DMS53 (cell line): ENCODE measurements around the gene MYLK2.
"Not testable (repeated sequence)": the region's sequence is repeated elsewhere in the genome, so short reads cannot be mapped to it uniquely, and the experiment has no call there.

Experiments used
- DNase-seq: peaks from one replicate; lab custom pipeline; 2025; lab: John Stamatoyannopoulos, UW

MYLK2 gene

DNA sequence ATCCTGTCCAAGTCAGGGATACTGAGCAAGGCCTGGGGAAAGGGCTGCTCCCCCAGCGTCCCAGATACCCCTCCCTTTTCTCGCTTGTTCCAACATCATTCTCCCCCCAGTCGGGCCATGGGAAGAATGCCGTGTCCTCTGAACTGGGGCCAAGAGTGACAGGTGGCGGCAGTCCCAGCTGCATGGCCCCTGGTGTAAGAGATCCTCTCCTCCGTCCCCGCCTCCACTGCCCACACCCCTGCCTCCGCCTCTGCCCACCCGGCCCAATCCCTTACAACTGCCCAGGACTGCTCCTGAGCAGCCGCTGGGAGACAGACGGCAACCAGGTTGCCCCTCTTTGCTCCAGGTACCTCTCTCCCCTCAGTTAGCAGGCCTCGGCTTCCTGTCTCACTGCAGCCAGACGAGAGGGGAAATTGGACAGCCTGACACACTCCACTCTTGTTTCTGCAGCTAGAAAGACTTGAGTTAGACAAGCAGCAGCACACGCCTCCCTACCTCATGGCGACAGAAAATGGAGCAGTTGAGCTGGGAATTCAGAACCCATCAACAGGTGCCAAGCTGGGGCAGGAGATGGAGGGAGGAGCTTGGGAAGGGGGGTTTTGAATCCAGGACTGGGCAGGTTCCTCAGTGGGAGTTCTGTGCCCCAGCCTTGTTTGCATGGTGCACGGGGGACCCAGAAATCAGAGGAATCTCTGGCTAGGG, at the start of gene MYLK2:
Gene MYLK2 (plus strand): TSS at position 274 of the 702 bp plus-strand sequence. CDS start 225 bp downstream, at position 499.
- no peak for DNase-seq

DNA sequence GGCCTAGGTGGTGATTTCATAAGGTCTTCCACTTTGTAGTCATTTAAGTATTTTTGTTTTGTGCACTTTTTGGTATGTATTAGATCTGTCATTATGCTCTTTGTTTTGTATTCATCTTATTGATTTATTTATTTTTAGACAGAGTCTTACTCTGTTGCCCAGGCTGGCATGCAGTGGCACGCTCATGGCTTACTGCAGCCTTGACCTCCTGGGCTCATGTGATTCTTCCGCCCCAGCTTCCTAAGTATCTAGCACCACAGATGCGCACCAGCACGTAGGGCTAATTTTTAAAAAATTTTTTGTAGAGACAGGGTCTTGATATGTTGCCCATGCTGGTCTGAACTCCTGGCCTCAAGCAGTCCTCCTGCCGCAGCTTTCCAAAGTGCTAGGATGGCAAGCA, 49.5 kb upstream of the MYLK2 start:
- DNase-seq: no peak

DNA sequence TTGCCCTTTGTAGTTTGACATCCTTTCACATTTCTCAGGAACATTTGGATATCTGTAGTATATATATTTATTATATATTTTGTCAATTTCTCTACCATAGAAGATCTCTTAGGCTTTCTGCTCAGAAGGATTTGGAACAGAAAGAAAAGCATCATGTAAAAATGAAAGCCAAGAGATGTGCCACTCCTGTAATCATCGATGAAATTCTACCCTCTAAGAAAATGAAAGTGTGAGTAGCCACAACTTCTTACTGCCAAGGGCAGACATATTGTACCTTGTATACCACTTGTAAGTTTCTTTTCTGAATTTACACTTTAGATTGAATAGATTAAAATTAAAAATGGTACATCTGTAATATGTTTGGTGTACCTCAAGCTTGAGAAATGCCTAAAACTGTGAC, 48.9 kb upstream of the MYLK2 start:
- DNase-seq: no peak

DNA sequence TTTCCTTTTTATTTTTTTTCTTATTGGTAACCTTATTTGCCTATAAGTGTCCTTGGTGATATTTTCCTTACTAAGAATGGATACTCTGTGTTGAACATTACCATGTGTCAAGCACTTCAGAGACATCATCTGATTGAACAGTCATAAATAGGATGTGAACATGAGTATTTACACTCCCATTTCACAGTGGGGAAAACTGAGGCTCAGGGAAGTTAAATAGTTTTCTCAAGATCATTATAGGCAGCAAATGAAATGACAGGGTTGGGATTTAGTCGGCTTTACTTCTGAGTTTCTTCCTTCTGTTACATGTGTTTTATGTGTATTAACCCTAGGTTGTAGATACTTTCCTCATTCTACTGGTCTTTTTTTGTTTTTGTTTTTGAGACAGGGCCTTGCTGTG, 44.7 kb upstream of the MYLK2 start:
- no peak for DNase-seq

DNA sequence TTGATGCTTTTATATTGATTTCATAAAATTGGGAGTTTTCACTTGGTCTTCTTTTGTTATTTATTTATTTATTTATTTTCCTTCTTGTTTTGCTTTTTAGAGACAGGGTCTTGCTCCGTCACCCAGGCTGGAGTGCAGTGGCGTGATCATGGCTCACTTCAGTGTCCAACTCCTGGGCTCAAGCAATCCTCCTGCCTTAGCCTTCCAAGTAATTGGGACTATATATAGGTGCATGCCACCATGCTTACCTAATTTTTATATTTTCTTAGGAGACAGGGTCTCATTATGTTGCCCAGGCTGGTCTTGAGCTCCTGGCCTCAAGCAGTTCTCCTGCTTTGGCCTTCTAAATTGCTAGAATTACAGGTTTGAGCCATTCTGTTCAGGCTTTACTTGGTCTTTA, 38.3 kb upstream of the MYLK2 start:
- no peak for DNase-seq

DNA sequence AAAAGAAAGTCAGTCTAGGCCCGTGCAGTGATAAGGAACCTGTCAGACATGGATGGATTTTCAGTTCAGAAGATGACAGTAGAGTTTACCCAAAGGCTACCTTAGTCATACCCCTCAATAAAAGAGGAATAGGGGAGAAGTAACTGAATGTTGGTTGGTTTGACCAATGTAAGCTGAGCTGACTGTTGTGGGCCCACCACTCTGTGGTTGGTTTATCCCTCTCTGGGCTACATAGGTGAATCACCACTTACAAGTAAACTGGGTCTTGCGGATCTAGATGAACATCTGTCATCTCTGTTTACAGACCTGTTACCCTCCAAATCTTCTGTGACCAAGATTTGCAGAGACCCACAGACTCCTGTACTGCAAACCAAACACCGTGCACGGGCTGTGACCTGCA, 37.2 kb upstream of the MYLK2 start:
- no peak for DNase-seq

DNA sequence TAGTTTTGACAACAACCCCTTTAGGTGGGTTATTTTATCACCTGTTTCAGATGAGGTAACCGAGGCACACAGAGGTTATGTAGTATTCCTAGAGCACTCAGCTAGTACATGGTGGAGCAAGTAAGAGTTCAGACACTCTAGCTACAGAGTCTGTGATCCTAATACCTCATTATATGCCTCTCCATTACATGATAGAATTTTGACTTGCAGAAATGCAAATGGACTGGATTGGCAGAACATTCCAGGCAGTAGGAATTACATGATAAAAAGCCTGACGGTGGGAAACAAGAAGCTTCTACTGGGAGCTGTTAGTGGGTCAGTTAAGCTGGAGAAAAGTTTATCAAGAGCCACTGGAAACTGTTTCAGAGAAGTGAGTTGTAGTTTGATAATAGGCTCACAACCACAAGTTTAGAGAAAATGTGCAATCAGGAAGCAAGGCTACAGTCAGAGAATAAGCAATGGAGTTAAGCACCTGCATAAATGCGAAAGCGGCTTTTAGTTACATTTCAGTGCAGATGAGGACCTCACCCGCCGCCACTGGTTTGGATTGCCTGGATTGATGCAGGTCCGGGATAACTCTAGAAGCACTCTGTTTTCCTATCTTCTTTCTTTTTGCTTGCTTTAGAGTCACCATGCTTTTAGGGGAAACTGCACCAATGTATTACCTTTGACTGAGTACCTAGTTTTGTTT, 34.7 kb upstream of the MYLK2 start:
- no peak for DNase-seq

DNA sequence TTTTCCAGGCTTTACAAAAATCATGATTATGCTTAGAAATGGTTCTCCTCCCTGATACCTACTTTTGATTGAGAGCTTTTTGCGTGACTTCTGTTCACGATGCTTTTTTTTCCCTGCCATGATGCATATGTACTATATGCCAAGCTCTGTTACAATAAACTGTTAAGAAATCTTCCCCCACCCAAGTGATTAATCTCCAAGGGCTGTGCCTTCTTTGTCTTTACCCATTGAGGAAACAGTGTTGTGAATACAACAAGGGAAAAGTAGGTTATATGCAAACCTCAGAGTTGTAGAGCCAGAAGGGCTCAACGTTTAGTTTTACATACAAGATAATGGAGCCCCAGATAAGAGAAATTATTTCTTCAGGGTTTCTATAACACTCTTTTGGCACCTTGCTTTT, 34.1 kb upstream of the MYLK2 start:
- DNase-seq: no peak

DNA sequence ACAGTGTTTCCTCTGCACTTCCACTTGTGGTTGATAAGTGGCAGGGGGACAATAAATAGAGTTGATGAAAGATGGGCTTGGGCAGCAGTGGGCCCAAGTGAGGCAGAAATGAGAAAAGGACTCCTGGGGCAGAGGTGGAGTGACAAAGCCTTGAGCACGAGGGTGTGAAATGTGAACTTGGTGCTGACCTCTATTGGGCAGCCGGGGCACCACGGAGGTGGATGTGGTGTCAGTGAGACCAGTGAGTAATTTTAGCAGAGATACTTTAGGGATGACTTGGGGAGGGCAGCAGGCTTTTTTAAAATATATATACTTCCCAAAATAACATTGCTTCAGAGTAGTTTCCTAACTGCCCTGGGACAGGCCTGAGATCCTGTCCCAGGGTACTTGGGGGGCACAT, 30.6 kb upstream of the MYLK2 start:
- DNase-seq: no peak

DNA sequence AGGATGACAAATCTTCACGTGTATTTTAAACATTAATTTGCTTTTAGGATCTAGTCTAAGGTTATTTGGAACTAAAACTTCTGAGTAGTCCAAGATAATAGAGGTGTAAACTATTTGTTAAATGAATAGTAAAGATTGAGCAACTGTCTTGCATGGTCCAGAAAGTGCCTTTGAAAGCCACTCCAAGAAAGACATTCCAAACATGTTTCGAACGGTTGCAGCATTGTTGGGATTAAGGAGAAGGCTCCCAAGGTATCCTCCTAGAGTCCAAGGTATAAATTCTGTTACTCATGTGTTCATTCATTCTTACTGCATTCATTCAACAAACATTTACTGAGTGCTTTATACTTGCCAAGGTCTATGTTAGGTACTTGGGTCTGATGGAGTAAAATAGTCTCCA, 28.8 kb upstream of the MYLK2 start:
- no peak for DNase-seq

DNA sequence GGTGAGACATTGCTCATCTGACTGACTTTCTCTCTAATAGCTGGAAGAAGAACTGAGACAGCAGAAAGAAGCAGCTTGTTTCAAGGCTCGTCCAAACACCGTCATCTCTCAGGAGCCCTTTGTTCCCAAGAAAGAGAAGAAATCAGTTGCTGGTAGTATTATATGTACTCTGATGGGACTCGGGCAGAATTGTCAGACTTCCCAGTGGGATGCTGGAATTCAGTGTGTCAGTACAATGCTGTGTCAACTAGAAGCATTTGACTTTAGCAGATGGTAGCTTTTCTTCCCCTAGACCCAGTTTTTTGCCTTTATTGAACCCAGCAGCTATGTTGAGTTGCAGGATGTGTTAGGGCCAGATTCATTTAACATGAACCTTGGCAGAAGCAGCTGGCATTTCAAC, 21.8 kb upstream of the MYLK2 start:
- DNase-seq: no peak

DNA sequence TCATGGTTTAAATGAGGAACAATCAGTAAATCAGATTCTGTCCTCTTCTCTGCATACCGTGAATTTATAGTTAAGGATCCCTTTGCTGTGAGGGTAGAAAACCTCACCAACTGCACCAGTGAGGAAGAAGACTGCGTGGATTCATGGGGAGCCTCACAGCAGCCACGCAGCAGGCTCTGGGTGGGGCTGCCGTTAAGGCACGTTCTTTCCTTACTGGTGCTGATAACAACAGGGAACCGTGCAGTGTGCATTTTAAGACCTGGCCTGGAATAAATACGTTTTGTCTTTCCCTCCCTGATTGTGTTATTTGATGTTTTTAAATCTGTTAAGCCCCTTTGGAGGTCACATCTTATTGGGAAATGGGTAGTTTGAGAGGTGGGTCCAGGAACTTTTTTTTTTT, 17.6 kb upstream of the MYLK2 start:
- no peak for DNase-seq

DNA sequence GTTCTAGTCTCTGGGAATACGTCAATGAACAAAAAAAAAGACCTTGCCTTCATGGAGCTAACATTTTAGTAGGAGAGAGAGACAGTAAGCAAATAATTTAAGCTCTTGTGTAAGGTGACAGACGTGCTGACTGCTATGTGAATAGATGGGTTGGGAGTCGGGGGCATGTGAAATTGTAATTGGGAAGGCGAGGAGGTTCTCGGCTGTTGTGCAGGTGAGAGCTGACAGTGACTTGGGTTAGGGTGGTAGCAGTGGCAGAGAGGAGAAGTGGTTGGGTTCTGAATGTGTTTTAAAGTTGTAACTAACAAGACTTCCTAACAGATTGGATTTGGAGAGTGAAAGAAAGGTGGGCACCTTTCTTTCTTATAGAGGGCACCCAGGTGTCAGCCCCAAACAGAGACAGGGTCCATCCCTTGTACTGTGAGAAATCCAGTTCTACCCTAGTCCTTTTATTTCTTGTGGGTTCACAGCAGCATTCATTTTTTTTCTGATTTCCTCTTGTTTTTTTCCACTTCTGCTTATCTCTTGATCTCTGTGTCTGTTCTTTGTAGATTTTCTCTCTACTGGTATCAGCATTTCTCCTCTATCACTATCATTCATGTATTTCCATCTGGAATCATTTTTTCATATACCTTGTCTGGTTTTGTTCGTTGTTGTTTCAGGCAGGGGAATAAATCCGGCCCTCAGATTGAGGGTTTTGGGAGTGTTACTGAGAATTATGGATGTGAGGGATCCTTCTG, 15.4 kb upstream of the MYLK2 start:
- no peak for DNase-seq

DNA sequence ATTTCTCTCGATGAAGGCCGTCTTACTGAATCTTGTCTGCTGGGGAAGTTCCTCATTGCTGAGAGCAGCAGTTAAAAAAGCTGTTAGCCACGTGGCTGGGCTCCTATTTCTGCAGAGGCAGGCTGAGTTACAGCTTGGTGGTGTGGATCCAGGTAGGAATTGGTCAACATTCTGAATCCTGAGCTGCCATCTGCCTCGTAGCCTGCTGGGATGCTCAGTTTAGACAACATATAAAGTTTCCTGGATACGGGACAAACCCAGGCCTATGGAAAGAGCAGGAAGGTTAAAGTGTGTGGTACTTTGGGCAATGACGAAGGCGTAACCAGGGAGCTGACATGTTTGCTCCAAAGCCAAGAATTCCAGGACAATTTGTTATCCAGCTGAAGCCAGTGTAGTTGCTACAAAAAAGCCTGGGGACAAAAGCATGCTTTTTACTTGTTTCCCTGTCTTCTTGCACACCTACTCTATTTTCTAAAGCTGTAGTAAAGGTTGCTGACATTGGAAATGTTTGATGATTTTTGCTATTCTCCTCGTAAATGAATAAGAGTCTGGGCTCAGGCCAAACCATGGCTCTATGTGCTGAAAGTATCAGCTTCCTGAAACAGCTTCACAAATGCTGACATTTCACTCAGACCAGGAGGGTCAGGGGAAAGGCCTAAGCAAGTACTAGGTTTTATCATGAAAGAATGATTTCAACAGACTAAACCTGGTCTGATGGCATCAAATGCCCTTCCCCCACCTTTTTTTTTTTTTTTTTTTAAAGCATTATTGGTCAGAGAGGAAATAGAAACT, 12.4 kb upstream of the MYLK2 start:
- DNase-seq: no peak

DNA sequence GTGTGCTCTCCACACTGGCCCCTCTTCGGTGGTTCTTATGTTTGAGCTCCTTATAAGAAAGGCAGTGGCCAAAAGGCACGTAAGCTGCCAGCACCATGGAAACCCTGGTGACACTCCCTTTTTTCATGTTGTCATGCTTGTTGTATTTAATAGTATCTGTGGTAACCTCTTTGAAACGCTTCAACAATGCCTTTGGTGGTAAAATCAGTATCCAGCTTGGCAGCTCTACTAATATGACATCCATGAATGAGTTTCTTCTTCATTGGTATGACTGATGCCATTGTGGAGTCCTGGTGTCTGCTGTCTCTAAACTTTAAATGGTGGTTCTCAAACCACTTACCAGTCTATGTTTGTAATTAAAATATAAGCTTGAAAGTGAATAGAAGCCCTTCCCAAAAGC, 10.7 kb upstream of the MYLK2 start:
- DNase-seq: no peak

DNA sequence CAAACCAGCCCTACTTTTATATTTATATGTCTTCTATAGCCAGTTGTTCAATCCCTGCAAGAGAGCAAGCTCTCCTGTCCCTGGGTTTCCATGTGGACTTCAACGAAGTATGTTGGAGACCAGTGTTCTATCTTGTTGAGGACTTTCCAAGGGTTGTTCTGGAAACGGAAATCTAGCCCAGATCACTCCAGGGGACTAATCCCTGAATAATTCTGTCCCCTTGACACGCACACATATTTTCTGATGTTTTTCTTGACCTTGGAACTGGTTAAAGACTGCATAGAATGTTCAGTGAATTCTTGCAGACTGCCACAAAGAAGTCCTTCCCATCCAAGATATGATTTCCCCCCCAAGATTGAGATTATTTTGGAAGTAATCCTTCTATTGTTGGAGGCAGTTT, 9.5 kb upstream of the MYLK2 start:
- DNase-seq: no peak

DNA sequence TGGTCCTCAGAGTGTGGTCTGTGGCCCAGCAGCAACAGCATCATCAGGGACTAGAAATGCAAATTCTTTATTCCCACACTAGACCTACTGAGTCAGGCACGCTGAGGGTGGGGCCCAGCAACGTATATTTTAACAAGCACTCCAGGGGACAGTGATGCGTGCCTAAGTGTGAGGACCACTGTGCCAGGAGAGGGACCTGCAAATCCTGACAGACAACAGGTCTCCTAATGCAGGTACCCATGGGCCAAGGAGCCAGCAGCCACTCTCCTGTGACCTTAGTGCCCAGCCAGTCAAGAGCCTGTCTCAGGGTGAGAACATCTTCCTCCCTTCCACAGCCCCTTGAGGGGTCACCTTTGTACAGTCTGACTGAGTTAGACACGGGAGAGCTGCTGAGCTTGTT, 8.0 kb upstream of the MYLK2 start:
- no peak for DNase-seq

DNA sequence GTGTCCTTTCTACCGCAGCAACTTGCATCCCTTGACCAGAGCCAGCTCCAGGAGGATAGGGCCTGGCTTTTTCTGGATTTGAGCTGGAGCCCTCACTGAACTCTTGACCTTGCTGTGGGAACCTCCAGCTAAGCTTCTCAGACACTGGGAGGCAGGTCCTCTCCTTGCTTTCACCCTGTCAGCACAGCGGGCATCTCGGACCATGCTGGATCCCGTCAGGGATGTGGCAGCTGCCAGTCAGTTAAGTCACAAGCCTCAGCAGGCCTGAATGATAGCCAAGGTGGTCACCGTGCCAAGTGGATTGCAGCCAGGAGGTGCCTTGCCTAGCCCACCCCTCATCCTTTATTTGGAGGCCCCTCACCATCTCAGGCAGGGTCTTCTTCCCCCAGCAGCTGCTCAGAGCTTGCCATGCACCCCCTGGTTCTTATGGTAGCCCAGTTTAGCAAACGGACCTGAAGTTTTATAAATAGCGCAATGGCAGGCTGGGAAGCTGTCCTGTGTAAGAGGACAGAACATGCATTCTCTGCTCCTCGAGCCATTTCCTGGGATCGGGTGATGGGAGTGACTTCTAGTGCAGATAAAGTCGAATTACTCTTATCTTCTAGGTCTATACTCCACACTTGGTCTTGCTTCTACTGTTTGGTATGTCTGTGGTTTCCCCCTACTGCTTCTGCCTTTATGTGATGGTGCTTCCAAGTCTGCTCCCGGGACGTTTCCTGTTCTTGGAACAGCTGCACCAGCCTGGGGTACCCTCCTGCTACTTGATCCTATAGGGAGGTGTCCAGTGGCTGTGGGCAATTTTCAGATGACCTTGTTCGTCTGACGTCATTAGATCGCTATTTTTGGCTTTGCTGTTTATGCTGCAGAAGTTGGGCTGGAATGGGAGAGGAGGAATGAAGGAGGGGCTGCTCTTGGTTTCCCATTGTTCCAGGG, 7.1 kb upstream of the MYLK2 start:
- no peak for DNase-seq

DNA sequence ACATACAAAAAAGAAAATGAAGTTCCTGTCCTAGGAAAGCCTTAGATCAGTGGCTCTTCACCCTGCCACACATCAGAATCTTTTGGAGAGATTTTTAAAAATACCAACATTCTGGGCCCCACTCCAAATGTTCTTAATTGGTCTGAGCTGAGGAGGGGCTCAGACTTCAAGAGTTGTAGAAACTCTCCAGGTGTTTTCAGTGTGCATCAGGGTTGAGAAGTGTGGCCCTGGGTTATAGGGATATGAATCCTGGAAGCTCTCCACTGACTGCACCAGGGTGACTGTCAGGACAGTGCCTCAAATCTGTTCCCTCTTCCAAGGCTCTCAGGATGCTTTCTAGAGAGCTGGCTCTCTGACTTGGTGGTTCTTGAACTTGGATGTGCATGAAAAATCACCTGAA, 5.5 kb upstream of the MYLK2 start:
- DNase-seq: no peak

DNA sequence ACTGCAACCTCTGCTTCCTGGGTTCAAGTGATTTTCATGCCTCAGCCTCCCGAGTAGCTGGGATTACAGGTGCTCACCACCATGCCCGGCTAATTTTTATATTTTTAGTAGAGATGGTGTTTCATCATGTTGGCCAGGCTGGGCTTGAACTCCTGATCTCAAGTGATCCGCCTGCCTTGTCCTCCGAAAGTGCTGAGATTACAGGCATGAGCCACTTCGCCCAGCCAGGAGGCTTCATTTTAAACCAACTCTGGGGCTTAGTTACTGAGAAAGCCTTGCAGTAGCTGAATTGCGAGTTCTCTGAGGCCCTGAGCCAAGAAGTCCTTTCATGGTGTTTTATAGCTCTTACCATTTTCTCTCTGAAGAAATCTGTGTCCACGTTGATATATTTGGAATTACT, 5.0 kb upstream of the MYLK2 start:
- DNase-seq: not testable (repeated sequence)
